Peyer's patch (tissue), 4 donors: Measurements from ENCODE around the gene CCDC93. TPM values are rescaled to one million over a fixed set of nuclear protein-coding genes. Genes with fewer than 3 reads are reported as not detected.

ENCODE experiments used
- DNase-seq, 3 donors: peaks; one replicate each; pipeline ENCODE4 v3.0.0-alpha.2; 2017 to 2019
- H3K27ac ChIP-seq, 4 donors: fragments of 200-600 bp; sonication (generic); one replicate each; pipeline ENCODE4 v1.5.1; 2016 to 2019
- H3K27me3 ChIP-seq, 2 donors: fragments of 200-600 bp; sonication (generic); one replicate each; pipeline ENCODE4 v1.5.1; 2019
- H3K36me3 ChIP-seq, 3 donors: fragments of 200-600 bp; sonication (generic); one replicate each; pipeline ENCODE4 v1.5.1; 2016 to 2019
- H3K4me1 ChIP-seq, 4 donors: fragments of 200-600 bp; sonication (generic); one replicate each; pipeline ENCODE4 v1.5.1; 2016 to 2019
- H3K4me3 ChIP-seq, 4 donors: fragments of 200-600 bp; sonication (generic); 1 replicate in 3 of 4; 2 replicates in 1 of 4; pipeline ENCODE4 v1.5.1; 2016 to 2019; ENCODE audit warnings: mild to moderate bottlenecking in 1 of 4
- H3K9me3 ChIP-seq, 4 donors: fragments of 200-600 bp; sonication (generic); one replicate each; pipeline ENCODE4 v1.5.1; 2016 to 2019; ENCODE audit warnings: mild to moderate bottlenecking in 1 of 4
- POLR2A ChIP-seq, 2 donors: fragments of 450-650 bp; IDR thresholded peaks; one replicate each; pipeline ENCODE4 v1.5.1; 2017; ENCODE audit warnings: antibody characterized with exemption in 2 of 2, mild to moderate bottlenecking in 2 of 2, moderate library complexity in 2 of 2
- total RNA-seq, 4 donors: library from RNA; depleted of rRNA; stranded (reverse); fragments of >200 nt; gene quantifications; one replicate each; pipeline ENCODE4 v1.1.0, GENCODE V29; 2016
- TF ChIP-seq, protein P1 (sequence below), 6 experiments: fragments of 450-650 bp in 4 of 6; fragments of 200-600 bp in 2 of 6; sonication (generic) in 1 of 6; IDR thresholded peaks; one replicate each; pipeline ENCODE4 v1.5.1; 2017 to 2019; ENCODE audit warnings: antibody characterized with exemption in 6 of 6, mild to moderate bottlenecking in 3 of 6, moderate library complexity in 1 of 6

Gene CCDC93
- total RNA-seq, 4 donors from 2014 or later, result 47.0 to 59.3 (median 55.0) TPM

GRCh38 chr2:118032169-118033013 is 18.5 kb upstream of the CCDC93 start:
- no peaks in the 10 kb centered on the region for H3K36me3 ChIP-seq
- DNase-seq, result peak in 2 of 3 donors; percentile 48 to 75
- H3K4me3 ChIP-seq, result no peak overlapping the region
- no peak for TF ChIP-seq POLR2A (IDR thresholded peaks at IDR 0.05)
- TF ChIP-seq, protein P1, sequence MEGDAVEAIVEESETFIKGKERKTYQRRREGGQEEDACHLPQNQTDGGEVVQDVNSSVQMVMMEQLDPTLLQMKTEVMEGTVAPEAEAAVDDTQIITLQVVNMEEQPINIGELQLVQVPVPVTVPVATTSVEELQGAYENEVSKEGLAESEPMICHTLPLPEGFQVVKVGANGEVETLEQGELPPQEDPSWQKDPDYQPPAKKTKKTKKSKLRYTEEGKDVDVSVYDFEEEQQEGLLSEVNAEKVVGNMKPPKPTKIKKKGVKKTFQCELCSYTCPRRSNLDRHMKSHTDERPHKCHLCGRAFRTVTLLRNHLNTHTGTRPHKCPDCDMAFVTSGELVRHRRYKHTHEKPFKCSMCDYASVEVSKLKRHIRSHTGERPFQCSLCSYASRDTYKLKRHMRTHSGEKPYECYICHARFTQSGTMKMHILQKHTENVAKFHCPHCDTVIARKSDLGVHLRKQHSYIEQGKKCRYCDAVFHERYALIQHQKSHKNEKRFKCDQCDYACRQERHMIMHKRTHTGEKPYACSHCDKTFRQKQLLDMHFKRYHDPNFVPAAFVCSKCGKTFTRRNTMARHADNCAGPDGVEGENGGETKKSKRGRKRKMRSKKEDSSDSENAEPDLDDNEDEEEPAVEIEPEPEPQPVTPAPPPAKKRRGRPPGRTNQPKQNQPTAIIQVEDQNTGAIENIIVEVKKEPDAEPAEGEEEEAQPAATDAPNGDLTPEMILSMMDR (IDR thresholded peaks at IDR 0.05), result peak; percentile 56 to 84 (median 66)
- peaks cover 0 to 8% (median 3%) of the 10 kb centered on the region in 4 donors for H3K9me3 ChIP-seq
- H3K27me3 ChIP-seq, result no peaks in the 10 kb centered on the region
- H3K27ac ChIP-seq, result no peak overlapping the region
- H3K4me1 ChIP-seq, result no peaks in the 10 kb centered on the region

DNA sequence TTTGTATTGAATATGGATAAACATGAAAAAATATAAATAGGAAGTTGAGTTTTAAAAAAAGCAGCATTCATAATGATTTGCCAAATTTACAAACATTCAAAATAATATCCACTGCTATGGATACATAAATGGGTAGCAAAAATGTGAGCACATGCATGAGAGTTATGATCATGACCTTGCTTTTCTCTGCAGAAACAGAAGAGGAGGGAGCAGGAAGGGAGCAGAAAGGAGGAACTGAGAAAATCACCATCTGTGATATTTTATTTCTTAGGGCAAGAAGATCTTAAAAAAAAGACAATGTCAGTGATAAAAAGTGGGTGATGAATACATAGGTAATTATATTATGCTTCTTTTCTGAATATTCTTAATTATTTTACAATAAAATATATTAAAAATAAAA is 17.7 kb upstream of the CCDC93 start:
- no peak for DNase-seq
- Histone ChIP-seq H3K27ac (no peak overlapping the region), H3K9me3 (peaks cover 0 to 8% (median 3%) of the 10 kb centered on the region in 4 donors), H3K4me1 (no peaks in the 10 kb centered on the region), H3K36me3 (no peaks in the 10 kb centered on the region), H3K27me3 (no peaks in the 10 kb centered on the region), H3K4me3 (no peak overlapping the region)
- TF ChIP-seq POLR2A (IDR thresholded peaks at IDR 0.05), result no peak
- TF ChIP-seq, protein P1 (IDR thresholded peaks at IDR 0.05), result no peak

DNA sequence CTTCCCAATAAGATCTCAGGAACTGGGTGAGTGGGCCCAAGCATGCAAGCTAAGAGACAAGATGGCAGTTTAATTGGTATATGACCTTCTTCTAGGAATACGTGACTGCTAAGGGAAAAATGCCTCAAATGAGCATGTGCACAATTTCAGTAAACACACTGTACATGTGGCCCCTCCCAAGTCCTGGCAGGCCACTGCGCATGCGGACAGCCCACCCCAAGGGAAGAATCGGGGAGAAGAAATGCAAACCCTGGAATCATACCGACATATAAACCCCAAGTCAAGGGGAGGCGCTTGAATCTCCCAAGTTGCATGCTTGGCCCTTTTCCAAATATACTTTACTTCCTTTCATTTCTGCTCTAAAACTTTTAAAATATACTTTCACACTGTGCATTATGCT is 15.2 kb upstream of the CCDC93 start:
- no peak overlapping the region for H3K27ac ChIP-seq
- no peaks in the 10 kb centered on the region for H3K36me3 ChIP-seq
- DNase-seq, result no peak
- no peak overlapping the region for H3K4me3 ChIP-seq
- TF ChIP-seq POLR2A (IDR thresholded peaks at IDR 0.05), result no peak
- TF ChIP-seq, protein P1 (IDR thresholded peaks at IDR 0.05), result no peak
- H3K9me3 ChIP-seq, result no peaks in the 10 kb centered on the region
- no peaks in the 10 kb centered on the region for H3K27me3 ChIP-seq
- H3K4me1 ChIP-seq, result no peaks in the 10 kb centered on the region

DNA sequence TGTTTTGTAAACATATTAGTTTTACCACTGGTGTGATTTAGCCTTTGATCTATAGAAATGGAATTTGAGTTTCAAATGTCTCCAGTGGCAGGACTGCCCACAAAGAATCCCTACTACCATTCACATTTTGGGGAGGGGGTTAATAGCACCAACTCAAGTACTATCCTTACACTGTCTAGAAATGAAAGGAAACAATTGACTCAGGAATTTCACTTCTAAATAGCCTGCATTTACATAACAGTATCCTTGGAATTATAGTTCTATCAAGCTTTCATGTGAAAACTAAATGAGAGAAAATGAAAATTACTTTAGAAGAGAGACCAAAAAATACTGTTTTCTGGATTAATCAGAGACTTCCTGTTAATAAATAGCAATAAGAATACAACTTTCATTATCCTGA is 7.5 kb upstream of the CCDC93 start:
- Histone ChIP-seq H3K36me3 (no peaks in the 10 kb centered on the region), H3K9me3 (no peaks in the 10 kb centered on the region), H3K4me1 (no peaks in the 10 kb centered on the region), H3K4me3 (no peak overlapping the region), H3K27me3 (no peaks in the 10 kb centered on the region), H3K27ac (no peak overlapping the region)
- no peak for TF ChIP-seq POLR2A (IDR thresholded peaks at IDR 0.05)
- TF ChIP-seq, protein P1 (IDR thresholded peaks at IDR 0.05), result no peak
- DNase-seq, result no peak

GRCh38 chr2:118019821-118020220 is 6.0 kb upstream of the CCDC93 start:
- Histone ChIP-seq H3K4me1 (peaks cover 0 to 2% (median 0%) of the 10 kb centered on the region in 4 donors), H3K27me3 (no peaks in the 10 kb centered on the region), H3K27ac (no peak overlapping the region), H3K36me3 (no peaks in the 10 kb centered on the region), H3K4me3 (no peak overlapping the region), H3K9me3 (no peaks in the 10 kb centered on the region)
- no peak for DNase-seq
- TF ChIP-seq POLR2A (IDR thresholded peaks at IDR 0.05), result no peak
- TF ChIP-seq, protein P1 (IDR thresholded peaks at IDR 0.05), result no peak
